HL-60 (cell line): ENCODE data around the gene LYPLA2.

Source experiments
- DNase-seq, 2 experiments: peaks; one replicate each; pipeline ENCODE4 v3.0.0-alpha.2; 2010 to 2020; ENCODE audit warnings: low read depth in 1 of 2, low spot score in 1 of 2
- H3K27ac ChIP-seq: fragments of 250-450 bp; sonication (Bioruptor Pico); replicated peaks from 2 replicates; pipeline ENCODE4 v1.5.1; 2020; ENCODE audit warnings: mild to moderate bottlenecking, moderate library complexity
- H3K27me3 ChIP-seq: fragments of 250-450 bp; sonication (Bioruptor Pico); 2 replicates; pipeline ENCODE4 v1.5.1; 2021; ENCODE audit warnings: mild to moderate bottlenecking, moderate library complexity; ENCODE audit not compliant: insufficient read depth, poor library complexity, severe bottlenecking
- H3K4me3 ChIP-seq: replicated peaks from 2 replicates; pipeline ENCODE4 v1.5.1; 2011; ENCODE audit warnings: mild to moderate bottlenecking, control low read depth, low read length; ENCODE audit not compliant: insufficient read depth
- GABPA ChIP-seq: IDR thresholded peaks from 2 replicates; pipeline ENCODE4 v1.6.1; 2012; ENCODE audit warnings: low read depth
- POLR2AphosphoS5 ChIP-seq: IDR thresholded peaks from 2 replicates; pipeline ENCODE4 v1.6.1; 2012; ENCODE audit warnings: low read depth
- SPI1 ChIP-seq: IDR thresholded peaks from 2 replicates; pipeline ENCODE4 v1.6.1; 2012; ENCODE audit warnings: low read depth, mild to moderate bottlenecking, borderline replicate concordance
- TF ChIP-seq, protein P1 (sequence below): IDR thresholded peaks from one replicate; pipeline ENCODE4 v1.5.1; 2011; ENCODE audit warnings: low read length, control low read depth, inconsistent platforms; ENCODE audit not compliant: insufficient read depth
- TF ChIP-seq, protein P2 (sequence below): IDR thresholded peaks from 2 replicates; pipeline ENCODE4 v1.6.1; 2012; ENCODE audit warnings: low read depth; ENCODE audit not compliant: insufficient replicate concordance

LYPLA2 gene

DNA sequence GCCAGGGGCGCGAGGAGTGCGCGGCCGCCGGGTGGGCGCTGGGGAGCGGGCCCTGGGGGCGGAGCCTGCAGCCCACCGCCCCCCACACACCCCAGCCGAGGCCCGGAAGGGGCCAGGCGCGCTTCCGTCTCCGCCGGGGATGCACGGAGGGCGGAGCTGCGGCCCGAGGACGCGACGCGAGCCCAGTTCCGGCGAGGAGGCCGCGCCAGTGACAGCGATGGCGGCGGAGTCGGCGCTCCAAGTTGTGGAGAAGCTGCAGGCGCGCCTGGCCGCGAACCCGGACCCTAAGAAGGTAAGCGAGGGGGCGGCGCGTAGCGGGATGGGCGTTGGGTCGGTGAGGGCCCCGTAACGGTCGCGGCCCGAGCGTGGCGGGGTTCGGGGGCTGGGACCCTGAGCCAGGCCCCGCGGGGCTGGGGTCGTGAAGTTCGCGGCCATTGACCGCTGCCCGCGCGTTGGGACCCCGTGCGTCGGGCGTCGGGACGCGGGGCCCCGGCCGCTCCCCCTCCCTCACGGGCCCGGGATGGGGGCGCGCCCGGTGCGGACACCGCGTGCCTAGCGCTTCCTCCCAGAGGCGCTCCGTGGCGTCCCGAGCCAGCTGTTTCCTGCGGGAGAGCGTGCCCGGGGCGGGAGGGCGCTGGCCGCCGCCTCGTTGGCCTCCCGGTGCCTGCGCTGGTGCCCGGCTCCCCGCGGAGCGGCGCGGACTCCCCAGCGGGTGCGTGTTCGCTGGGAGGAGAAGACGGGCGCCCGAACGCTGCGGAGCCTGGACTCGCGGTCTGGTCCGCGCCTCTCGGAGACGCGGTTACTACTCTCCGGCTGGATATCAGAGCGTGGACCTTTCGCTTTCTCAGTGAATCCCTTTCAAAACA lies 47.4 kb upstream of the LYPLA2 start, which contains the start of gene ELOA:
Gene ELOA (plus strand): TSS at position 185 of the 866 bp plus-strand sequence. CDS start 33 bp downstream, at position 218.
- Histone ChIP-seq H3K4me3 (peak within 1 kb of the TSS; percentile 92), H3K27me3 (no peaks in the 10 kb centered on the region), H3K27ac (peak within 1 kb of the TSS; percentile 90)
- TF ChIP-seq SPI1 (no peak; the same call in 1 of the 2 replicates), POLR2AphosphoS5 (peak; percentile 90), GABPA (peak; percentile 83)
- TF ChIP-seq, protein P1, sequence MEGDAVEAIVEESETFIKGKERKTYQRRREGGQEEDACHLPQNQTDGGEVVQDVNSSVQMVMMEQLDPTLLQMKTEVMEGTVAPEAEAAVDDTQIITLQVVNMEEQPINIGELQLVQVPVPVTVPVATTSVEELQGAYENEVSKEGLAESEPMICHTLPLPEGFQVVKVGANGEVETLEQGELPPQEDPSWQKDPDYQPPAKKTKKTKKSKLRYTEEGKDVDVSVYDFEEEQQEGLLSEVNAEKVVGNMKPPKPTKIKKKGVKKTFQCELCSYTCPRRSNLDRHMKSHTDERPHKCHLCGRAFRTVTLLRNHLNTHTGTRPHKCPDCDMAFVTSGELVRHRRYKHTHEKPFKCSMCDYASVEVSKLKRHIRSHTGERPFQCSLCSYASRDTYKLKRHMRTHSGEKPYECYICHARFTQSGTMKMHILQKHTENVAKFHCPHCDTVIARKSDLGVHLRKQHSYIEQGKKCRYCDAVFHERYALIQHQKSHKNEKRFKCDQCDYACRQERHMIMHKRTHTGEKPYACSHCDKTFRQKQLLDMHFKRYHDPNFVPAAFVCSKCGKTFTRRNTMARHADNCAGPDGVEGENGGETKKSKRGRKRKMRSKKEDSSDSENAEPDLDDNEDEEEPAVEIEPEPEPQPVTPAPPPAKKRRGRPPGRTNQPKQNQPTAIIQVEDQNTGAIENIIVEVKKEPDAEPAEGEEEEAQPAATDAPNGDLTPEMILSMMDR = no peak
- TF ChIP-seq, protein P2, sequence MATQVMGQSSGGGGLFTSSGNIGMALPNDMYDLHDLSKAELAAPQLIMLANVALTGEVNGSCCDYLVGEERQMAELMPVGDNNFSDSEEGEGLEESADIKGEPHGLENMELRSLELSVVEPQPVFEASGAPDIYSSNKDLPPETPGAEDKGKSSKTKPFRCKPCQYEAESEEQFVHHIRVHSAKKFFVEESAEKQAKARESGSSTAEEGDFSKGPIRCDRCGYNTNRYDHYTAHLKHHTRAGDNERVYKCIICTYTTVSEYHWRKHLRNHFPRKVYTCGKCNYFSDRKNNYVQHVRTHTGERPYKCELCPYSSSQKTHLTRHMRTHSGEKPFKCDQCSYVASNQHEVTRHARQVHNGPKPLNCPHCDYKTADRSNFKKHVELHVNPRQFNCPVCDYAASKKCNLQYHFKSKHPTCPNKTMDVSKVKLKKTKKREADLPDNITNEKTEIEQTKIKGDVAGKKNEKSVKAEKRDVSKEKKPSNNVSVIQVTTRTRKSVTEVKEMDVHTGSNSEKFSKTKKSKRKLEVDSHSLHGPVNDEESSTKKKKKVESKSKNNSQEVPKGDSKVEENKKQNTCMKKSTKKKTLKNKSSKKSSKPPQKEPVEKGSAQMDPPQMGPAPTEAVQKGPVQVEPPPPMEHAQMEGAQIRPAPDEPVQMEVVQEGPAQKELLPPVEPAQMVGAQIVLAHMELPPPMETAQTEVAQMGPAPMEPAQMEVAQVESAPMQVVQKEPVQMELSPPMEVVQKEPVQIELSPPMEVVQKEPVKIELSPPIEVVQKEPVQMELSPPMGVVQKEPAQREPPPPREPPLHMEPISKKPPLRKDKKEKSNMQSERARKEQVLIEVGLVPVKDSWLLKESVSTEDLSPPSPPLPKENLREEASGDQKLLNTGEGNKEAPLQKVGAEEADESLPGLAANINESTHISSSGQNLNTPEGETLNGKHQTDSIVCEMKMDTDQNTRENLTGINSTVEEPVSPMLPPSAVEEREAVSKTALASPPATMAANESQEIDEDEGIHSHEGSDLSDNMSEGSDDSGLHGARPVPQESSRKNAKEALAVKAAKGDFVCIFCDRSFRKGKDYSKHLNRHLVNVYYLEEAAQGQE = peak; percentile 25
- DNase-seq = peak; percentile 71 to 79

DNA sequence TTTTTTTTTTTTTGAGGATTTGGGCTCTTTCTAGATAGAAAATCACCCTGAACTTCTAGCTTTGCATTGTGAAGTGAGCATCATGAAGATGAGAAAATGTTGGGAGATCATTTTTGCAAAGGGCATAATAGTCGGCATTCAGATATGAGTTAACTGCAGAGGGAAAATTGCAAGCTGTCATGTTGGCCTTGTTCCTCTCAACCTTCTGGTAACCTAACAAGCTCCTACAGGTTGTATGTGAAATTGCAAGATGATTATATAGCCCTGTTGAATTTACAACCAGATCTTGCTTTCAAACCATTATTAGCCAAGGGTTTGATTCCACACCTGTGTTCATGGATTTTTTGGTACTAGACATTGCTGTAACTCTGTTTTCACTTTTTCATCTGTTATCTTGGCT lies 45.4 kb upstream of the LYPLA2 start:
- no peak overlapping the region for H3K27ac ChIP-seq
- peak overlapping the region; percentile 92; the same call in 1 of the 2 replicates for H3K4me3 ChIP-seq
- DNase-seq = peak in 1 of 2 experiments; percentile 34
- no peak for TF ChIP-seq GABPA
- TF ChIP-seq, protein P1 = peak; percentile 14
- TF ChIP-seq, protein P2 = no peak
- H3K27me3 ChIP-seq = no peaks in the 10 kb centered on the region

DNA sequence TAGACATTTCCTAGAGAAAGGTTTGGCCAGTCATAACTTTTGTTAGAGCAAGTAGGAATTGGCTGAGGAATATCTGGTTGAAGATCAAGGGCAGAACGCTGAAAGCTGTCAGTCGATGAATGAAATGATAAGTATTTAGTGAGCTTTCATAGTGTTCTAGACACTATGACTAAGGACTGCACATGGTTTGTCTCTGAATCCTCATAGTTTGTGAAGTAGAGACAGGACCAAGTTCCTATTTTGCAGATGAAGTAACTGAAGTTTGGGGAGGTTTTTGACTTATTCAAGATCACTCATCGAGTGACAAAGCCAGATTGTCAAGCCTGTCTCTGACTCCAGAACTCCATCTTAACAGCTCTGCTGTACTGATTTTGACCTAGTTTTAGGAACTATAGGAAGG lies 42.9 kb upstream of the LYPLA2 start:
- H3K27ac ChIP-seq = no peak overlapping the region
- TF ChIP-seq POLR2AphosphoS5 (no peak), SPI1 (no peak), GABPA (no peak)
- TF ChIP-seq, protein P2 = no peak
- TF ChIP-seq, protein P1 = no peak
- no peak overlapping the region for H3K4me3 ChIP-seq
- DNase-seq = no peak
- H3K27me3 ChIP-seq = no peaks in the 10 kb centered on the region
